A549 (cell line): Measurements from ENCODE around the gene SND1.

Experiments
- CTCF ChIP-seq: fragments of >200 bp; sonication (Bioruptor Twin); formaldehyde crosslinking; IDR thresholded peaks from 3 replicates; pipeline ENCODE4 v1.5.1; 2016
- HOXA7 ChIP-seq: fragments of 250-450 bp; sonication (Bioruptor Pico); IDR thresholded peaks from 2 replicates; pipeline ENCODE4 v1.5.0; 2020; ENCODE audit warnings: mild to moderate bottlenecking, moderate library complexity
- JUNB ChIP-seq: fragments of >200 bp; sonication (Bioruptor Twin); formaldehyde crosslinking; IDR thresholded peaks from 2 replicates; pipeline ENCODE4 v1.6.1; 2016
- POLR2A ChIP-seq: IDR thresholded peaks from 2 replicates; pipeline ENCODE4 v1.6.1; 2012; ENCODE audit warnings: mild to moderate bottlenecking, low read length
- POLR2AphosphoS2 ChIP-seq: conservative IDR thresholded peaks from 2 replicates; pipeline ENCODE4 v1.6.1; 2012; ENCODE audit warnings: low read length, improper control_type of control experiment, inconsistent platforms
- ZSCAN20 ChIP-seq: fragments of 250-450 bp; sonication (Bioruptor Pico); IDR thresholded peaks from 2 replicates; pipeline ENCODE4 v1.8.0; 2022; ENCODE audit warnings: mild to moderate bottlenecking, moderate library complexity
- TF ChIP-seq, protein P1 (sequence below): fragments of 200-600 bp; sonication (generic); IDR thresholded peaks from 2 replicates; pipeline ENCODE4 v1.6.1; 2016; ENCODE audit warnings: antibody characterized with exemption, mild to moderate bottlenecking, moderate library complexity

DNA sequence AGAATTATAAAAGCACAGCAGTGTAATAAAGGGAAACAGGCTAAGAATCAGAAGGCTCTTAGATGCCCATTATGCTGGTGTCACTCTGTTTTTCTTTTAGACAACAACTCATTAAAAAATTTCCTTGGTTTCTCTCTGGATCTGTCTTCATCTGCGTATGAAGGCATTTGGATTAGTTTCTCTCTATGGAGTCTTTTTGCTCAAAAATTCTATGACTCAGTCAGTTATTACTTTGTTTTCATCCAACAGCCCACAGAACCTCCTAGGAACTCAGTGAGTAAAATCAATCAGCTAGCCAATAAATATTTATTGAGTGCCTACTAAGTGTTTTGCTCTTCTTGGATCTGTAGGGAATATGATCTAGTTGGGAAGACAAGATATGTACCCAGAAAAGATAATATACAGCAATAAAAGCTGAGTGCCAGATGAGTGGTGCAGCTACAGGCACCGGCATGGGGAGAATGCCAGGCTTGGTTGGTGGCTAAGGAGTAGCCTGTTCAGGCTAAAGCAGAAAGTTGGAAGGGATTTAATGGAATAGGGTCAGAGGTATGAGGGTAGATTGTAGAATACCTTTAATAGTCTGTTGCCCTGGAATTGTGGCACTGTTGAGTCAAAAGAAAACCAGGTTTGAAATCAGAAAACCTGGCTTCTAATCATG, 223.1 kb downstream of the SND1 start:
- no peak for TF ChIP-seq POLR2AphosphoS2
- no peak for TF ChIP-seq ZSCAN20 (CRISPR knock-in tag)
- TF ChIP-seq JUNB: no peak
- TF ChIP-seq CTCF: no peak
- TF ChIP-seq, protein P1, sequence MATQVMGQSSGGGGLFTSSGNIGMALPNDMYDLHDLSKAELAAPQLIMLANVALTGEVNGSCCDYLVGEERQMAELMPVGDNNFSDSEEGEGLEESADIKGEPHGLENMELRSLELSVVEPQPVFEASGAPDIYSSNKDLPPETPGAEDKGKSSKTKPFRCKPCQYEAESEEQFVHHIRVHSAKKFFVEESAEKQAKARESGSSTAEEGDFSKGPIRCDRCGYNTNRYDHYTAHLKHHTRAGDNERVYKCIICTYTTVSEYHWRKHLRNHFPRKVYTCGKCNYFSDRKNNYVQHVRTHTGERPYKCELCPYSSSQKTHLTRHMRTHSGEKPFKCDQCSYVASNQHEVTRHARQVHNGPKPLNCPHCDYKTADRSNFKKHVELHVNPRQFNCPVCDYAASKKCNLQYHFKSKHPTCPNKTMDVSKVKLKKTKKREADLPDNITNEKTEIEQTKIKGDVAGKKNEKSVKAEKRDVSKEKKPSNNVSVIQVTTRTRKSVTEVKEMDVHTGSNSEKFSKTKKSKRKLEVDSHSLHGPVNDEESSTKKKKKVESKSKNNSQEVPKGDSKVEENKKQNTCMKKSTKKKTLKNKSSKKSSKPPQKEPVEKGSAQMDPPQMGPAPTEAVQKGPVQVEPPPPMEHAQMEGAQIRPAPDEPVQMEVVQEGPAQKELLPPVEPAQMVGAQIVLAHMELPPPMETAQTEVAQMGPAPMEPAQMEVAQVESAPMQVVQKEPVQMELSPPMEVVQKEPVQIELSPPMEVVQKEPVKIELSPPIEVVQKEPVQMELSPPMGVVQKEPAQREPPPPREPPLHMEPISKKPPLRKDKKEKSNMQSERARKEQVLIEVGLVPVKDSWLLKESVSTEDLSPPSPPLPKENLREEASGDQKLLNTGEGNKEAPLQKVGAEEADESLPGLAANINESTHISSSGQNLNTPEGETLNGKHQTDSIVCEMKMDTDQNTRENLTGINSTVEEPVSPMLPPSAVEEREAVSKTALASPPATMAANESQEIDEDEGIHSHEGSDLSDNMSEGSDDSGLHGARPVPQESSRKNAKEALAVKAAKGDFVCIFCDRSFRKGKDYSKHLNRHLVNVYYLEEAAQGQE: no peak
- TF ChIP-seq POLR2A: no peak
- TF ChIP-seq HOXA7 (CRISPR knock-in tag): no peak
